HG02610 (cell line): ENCODE results near the gene TPBGL.

Source experiments
- ATAC-seq: cut with Tn5 transposase; IDR thresholded peaks from one replicate; pipeline ENCODE4 v1.9.1; 2021; ENCODE audit warnings: mild to moderate bottlenecking, moderate library complexity; ENCODE audit not compliant: unreplicated experiment

The TPBGL gene

DNA sequence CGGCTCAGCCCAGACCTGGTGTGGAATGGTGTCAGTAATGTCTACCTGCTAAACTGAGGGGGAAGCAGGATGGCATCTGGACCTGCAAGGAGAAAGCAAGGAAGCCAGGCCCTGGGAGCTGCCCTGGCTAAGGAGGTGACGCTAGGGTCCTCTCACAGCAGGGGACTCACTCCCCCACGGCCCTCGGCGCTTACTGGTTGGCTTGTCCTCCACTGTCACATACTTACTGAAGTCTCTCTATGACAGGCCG, 48.9 kb downstream of the TPBGL start:
- no peak for ATAC-seq

DNA sequence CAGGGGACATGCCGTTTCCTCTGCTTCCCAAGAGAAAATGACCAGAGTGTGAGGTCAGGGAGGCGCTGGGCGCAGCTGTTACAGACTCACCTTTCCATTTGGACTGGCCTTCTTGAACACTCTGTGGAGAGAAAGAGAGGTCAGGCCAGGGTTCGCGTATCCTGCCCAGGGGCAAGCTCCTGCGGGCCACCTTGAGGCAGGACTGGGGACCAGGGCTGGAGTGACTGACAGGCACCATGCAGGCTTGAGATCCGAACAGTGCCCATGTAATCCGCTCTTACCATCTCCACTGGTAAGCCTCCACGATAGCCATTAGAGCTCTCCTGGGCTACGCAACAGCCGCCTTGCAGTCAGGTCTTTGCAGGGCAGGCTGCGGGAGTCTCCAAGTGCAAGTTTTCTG, 49.3 kb downstream of the TPBGL start:
- ATAC-seq, result no peak

DNA sequence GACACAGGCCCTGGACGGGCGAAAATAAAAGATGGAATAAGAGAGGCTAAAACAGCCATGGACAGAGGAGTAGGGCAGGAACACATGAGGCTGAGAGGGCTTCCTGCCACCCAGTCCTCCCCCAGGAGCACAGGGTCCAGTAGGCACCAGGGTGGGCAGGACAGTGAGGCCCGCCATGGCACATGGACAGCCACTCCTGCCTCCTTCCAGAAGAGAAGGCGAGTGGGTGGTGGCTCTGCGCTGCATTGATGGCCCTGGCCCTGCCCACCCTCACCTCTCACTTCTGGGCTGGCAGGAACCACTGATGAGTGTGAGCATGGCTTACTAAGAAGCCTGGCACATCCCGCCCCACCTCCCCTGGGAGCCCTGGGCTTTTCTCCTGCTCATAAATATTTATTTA, 51.2 kb downstream of the TPBGL start:
- ATAC-seq, result no peak

DNA sequence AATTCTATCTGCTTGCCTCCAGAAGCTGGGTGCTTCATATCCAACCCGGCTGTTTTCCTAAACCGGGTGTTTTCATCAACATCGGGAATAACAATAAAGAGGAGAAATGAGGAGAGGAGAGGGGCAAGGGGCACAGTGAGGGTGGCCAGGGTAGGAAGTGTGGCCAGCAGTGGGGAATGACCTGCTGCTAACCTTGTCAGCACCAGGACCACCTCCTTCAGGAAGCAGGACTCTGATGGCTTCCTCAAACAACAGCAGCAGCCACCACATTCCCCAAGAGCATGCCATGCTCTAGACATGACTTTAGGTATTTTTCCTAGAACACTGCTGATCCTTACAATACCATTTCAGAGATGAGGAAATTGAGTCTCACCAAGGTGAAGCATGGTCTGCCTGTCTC, 52.4 kb downstream of the TPBGL start:
- ATAC-seq, result no peak
